ENCODE data around the gene TRIM10.

TRIM10 gene

GRCh38 chr6:30163090-30163917 lies 2.3 kb upstream of the TRIM10 start, which contains the start of gene TRIM15:
Gene TRIM15, plus strand, starts transcription at chr6:30163546. Its CDS starts 139 bp downstream, at chr6:30163685.
- TF ChIP-seq CTCF (IDR thresholded peaks at IDR 0.05; ENCODE audit: low read depth, low read length), result no peak
- no peaks in the 10 kb centered on the region for H3K36me3 ChIP-seq
- H3K27ac ChIP-seq, result no peak within 1 kb of the TSS
- H3K9me3 ChIP-seq (ENCODE audit: severe bottlenecking), result no peaks in the 10 kb centered on the region
- no peak within 1 kb of the TSS for H3K4me3 ChIP-seq (ENCODE audit: low read depth, low read length)
- peaks cover 80% of the 10 kb centered on the region for H3K27me3 ChIP-seq (ENCODE audit: insufficient read depth, low read depth, severe bottlenecking)
- DNase-seq, result no peak

GRCh38 chr6:30162265-30163089 lies 1.5 kb upstream of the TRIM10 start:
- H3K9me3 ChIP-seq (ENCODE audit: severe bottlenecking), result no peaks in the 10 kb centered on the region
- no peak overlapping the region for H3K27ac ChIP-seq
- peaks cover 80% of the 10 kb centered on the region for H3K27me3 ChIP-seq (ENCODE audit: insufficient read depth, low read depth, severe bottlenecking)
- H3K4me3 ChIP-seq (ENCODE audit: low read depth, low read length), result no peak overlapping the region
- TF ChIP-seq CTCF (IDR thresholded peaks at IDR 0.05; ENCODE audit: low read depth, low read length), result no peak
- H3K36me3 ChIP-seq, result no peaks in the 10 kb centered on the region
- no peak for DNase-seq

- H3K27me3 ChIP-seq (ENCODE audit: insufficient read depth, low read depth, severe bottlenecking), result peaks cover 85% of the 10 kb centered on the region
- no peaks in the 10 kb centered on the region for H3K36me3 ChIP-seq
- no peak overlapping the region for H3K27ac ChIP-seq
- no peak overlapping the region for H3K4me3 ChIP-seq (ENCODE audit: low read depth, low read length)
- no peaks in the 10 kb centered on the region for H3K9me3 ChIP-seq (ENCODE audit: severe bottlenecking)
- no peak for DNase-seq
- no peak for TF ChIP-seq CTCF (IDR thresholded peaks at IDR 0.05; ENCODE audit: low read depth, low read length)
Observed at GRCh38 chr6:30160008-30160784, 815 bp downstream of the TRIM10 start.

GRCh38 chr6:30158475-30159040 lies 2.5 kb downstream of the TRIM10 start:
- Histone ChIP-seq H3K4me3 (ENCODE audit: low read depth, low read length) (no peak overlapping the region), H3K9me3 (ENCODE audit: severe bottlenecking) (no peaks in the 10 kb centered on the region), H3K27ac (no peak overlapping the region), H3K36me3 (no peaks in the 10 kb centered on the region), H3K27me3 (ENCODE audit: insufficient read depth, low read depth, severe bottlenecking) (peaks cover 86% of the 10 kb centered on the region)
- no peak for DNase-seq
- no peak for TF ChIP-seq CTCF (IDR thresholded peaks at IDR 0.05; ENCODE audit: low read depth, low read length)

- DNase-seq, result no peak
- H3K36me3 ChIP-seq, result no peaks in the 10 kb centered on the region
- H3K4me3 ChIP-seq (ENCODE audit: low read depth, low read length), result no peak overlapping the region
- H3K27me3 ChIP-seq (ENCODE audit: insufficient read depth, low read depth, severe bottlenecking), result peaks cover 86% of the 10 kb centered on the region
- H3K27ac ChIP-seq, result no peak overlapping the region
- H3K9me3 ChIP-seq (ENCODE audit: severe bottlenecking), result no peaks in the 10 kb centered on the region
- no peak for TF ChIP-seq CTCF (IDR thresholded peaks at IDR 0.05; ENCODE audit: low read depth, low read length)
Observed at GRCh38 chr6:30157999-30158398, 3.0 kb downstream of the TRIM10 start.

All from WERI-Rb-1 (cell line).